C1 segment of cervical spinal cord (tissue), 14 donors: ENCODE measurements around the gene ALPL.
A peak's percentile ranks its signal among the peaks of the same experiment; 100 is the strongest.

Source experiments
- DNase-seq, 14 donors: peaks; one replicate each; lab custom pipeline; 2025; lab: John Stamatoyannopoulos, UW

ALPL gene

DNA sequence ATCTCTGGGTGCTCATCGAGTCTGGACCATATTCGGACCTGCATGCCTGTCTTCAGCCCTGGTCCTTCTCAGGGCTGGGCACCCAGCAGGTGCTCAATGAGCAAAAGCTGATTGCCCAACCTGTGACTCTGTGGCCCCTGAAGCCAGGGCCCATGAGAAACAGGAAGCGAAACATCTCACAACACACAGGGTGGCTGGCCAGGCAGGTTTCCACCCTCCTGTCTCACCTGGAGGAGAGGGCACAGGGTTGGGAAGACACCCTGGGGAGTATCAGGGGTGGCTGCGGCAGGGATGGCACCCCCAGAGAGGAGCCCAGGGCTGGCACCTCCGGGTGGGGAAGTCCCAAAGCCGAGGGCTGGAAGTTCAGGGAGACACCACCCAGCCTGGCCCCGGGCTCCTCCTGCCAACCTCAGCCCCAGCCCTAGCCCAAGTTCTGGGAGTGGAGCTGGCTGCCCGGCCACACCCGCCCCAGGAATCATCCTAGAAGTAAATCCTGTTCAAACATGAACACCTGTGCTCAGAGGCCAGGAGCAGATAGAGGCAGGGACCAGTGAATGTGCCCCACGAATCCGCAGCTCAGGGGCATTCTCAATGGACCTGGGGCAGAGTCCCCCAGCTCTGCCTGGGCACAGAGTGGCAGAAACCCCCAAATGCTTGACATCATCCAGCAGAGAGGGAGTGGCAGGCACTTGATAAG is 105.3 kb downstream of the ALPL start:
- DNase-seq: no peak

DNA sequence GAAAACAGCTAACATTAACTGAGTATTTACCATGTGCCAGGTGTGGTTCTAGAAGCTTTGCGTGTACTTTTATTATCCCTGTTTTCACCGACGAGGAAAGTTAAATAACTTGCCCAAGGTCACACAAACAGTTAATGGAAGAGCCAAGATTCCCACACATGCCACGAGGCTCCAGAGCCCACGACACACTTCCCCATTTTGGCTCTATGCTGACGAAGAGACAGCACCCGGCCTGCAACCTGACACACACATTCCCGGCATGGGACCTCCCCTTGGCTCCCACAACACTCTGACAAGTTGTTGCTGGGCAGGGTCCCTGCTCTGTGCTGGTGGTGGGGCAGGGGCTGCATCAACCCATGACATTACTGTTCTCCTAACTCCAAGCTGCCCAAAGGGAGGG is 107.1 kb downstream of the ALPL start:
- no peak for DNase-seq

DNA sequence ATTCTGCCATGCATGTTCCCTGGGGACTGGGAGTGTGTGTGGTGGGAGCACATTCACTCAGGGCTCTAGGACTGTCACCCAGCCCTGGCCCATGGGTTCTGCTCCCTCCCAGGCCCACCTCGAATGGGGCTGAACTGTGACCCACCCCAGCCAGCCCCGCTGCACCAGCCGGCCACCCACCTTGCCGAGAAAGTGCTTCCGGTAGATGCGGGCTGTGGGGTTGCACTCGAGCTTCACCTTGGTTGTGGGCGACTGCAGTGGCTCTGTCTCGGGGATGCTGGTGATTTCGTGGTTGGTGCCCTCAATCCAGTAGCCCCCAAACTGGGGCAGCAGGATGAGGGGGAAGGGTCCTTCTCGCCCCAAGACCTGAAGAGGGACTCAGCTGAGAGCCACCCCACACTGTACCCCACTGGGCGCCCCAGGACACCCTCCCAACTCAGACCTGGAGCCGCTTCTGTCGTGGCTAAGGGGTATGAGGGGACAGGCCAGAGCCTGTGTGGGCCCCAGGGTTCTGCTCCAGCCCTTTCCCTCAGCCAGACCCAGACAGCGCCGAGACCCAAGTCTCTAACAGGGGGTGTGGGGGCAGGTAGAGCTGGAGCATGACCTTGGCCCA is 108.0 kb downstream of the ALPL start:
- DNase-seq: no peak

DNA sequence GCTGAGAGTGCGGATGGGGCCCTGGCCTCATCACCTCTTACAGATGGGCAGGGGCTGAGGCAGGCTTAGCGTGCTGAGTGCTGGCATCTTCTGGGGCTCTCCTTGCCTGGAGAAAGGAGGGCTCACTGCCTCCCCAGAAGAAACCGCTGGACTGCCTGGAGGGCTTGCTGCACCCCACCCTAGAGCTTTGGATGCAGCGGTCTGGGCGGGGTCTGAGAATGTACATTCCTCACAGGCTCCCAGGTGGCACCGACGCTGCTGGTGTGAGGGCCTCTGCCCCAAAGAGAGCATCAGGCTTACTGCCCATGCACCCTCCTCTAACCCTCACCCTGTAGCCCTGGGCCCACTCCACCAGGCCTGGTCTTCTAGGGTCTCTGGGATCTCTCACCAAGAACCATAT is 108.8 kb downstream of the ALPL start:
- no peak for DNase-seq

DNA sequence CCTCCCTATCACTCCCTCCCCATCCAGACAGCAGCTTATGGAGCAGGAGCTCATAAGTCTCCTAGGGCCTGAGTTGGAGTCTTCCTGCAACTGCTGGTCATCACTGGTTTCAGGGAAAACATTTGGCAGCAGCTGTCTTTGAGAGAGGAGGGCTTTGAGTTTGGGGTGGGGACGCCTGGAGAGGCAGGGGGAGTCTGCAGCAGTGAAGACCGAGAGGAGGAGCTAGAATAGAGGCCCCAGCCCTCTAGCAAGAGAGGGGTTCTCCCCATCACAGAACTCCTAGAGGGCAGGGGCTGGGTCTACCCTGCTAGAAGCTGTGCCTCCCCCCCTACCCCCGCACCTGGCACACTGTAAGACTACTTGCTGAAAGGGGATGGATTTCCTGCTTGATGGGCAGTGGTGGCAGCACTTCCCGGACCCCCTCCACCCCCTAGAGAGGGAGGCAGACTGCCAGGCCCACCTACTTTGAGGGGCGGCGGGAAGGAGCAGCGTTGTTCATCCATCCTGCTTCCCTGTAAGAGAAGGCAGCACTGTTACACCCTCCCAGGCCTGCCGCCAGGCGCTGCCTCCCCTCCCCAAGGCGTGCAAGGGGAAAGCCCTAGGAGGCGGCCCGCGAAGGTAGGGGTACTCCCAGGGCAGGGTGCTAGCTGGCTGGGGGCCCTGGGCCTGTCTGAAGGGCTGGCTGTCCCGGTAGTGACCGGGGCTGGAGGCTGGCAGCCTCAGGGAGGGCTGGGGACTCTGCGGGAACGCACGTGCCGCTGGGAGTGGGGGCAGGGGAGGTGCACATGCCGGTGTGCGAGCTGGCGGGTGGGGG is 109.5 kb downstream of the ALPL start:
- peak in 1 of 14 donors; percentile 70 for DNase-seq

DNA sequence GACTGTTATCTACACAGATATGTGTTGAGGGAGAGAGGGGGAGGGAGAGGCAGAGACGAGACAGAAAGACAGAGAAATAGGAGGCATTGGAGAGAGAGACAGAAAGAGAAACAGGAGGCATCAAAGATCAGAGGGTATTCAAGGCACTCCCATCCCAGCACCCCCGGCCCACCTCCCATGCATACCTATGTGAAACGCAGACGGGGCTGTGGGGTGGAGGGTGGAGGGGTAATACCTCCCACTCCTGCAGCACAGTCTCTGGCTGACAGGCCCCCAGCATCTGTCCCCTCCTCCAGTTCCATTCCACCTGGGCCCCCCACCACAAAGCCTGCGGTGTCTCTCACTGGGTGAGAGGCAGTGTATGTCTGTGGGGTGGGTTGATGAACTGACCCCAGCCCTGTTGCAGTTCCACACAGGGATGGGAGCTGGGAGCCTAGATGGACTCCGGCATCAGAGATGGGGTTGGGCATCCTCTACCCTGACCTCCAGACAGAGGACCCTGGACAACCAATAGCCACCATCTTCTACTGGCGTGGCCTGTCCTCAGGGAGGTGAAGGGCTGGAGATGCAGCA is 110.2 kb downstream of the ALPL start:
- no peak for DNase-seq

DNA sequence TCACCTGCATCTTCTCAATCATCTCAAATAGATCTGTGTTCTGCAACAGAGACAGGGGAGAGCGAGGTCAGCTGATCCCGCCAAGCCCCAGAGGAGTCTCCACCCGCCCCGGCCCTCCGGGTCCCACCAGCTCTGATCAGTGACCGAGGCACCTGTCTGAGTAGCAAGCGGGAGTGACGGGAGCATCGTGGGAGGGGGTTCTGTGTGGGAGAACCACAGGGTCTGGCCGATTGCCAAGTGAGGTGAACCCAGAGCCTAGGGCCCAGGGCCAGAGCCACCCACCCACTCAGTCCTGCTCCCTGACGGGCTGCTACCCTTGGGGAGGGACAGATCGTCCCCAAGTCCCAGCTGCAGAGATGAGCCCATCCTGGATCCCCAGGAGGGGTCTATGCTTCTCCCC is 110.8 kb downstream of the ALPL start:
- DNase-seq: no peak

DNA sequence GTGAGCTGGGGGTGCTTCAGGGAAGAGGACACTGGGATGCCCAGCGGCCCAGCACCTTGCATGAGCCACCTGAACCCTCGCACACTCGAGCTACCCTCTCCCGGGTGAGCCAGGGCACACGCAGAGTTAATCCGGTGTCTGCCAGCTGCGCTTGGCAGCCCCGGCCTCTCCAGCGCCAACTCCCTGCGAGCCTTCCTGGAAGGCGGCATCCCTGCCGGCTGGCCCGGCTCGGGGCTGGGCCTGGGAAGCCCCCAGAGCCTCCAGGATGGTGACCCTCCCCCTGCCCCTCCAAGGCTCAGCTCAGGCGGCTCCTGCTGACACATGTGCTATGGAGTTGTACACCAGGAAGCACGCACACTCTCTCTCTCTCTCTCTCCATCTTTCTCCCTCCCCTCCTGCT is 111.3 kb downstream of the ALPL start:
- peak in 8 of 14 donors; percentile 8 to 67 (median 13) for DNase-seq

DNA sequence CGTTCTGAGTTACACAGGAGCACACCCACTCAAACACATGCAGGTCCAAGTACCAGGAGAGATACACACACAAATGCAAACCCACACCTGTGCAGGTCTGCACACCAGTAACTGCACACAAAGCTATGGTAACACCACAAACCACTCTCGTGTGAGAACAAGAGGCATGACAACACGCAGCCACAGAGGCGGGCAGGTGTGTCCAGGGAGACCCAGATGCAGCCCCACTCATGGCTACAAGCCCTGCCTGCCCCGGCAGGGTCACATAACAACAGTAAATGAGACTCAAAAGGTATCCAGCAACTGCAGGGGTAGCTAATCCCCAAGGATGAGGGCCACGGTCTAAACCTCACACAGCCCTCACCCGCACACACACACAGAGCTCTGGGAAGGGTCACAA is 111.8 kb downstream of the ALPL start:
- DNase-seq: no peak

DNA sequence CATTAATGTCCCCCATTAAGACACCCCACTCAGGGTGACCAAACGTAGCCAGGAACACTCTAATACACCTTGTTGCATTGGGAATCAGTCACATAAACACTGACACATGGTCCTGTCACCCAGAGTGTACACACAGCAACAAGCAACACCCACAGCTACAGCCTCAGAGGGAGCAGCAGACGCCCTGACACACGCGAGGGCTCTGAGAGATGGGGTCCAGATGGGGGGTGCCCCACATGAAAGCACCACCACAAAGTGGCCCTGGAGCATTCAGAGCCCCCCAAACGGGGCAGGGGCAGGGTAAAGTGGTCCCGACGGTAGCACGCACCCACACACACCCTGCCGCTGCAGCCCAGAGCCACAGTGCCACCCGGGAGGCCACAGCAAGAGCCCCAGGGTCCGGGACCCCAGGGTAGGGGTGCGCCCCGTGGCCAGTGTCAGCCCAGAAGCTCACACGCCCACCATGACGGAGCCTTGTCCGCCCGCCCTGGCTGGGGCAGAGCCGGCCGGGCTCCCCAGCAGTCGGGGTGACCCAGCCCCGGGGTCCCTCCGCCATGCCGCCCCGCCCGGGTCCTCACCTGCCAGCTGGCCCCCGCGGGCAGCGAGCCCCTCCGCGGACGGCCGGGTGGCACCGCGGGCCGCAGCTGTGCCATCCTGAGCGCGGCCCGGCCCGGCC is 112.7 kb downstream of the ALPL start:
- DNase-seq: no peak

DNA sequence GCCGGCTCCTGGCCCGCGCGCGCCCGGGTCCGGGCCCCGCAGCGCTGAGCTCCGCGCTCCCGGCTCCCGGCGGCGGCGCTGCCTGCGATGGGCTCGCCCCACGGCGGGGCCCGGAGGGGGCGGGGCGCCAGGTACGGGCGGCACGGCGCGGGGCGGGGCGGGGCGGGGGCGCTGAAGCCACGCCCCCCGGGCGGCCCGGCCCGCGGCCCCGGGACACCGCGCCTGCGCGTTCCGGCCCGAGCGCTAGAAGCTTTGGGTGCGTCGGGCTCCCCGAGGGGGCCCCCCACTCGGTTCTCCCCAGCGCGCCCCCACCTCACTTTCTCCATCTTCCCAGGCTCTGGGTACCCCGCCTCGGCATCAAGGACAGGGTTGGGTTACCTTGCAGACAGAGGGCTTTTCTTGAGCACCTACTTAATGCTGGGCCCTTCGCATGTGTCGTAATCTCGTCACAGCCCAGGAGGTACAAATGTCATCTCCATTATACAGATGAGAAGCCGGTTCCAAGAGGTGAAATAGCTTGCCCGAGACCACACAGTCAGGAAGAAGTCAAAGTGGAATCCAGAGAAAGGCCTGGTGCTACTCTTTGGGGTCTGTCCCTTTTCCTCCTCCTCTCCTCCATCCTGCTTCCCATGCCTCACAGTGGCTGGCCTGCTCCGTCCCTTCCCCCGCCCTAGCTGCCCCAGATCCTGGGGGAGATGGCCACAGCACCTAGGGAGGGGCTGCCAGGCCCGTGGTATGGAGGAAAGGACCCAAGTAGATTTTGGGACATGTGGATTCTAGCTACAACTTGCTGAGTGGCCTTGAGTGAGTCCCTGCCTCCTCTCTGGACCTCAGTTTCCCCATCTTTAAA is 113.5 kb downstream of the ALPL start:
- DNase-seq: no peak

DNA sequence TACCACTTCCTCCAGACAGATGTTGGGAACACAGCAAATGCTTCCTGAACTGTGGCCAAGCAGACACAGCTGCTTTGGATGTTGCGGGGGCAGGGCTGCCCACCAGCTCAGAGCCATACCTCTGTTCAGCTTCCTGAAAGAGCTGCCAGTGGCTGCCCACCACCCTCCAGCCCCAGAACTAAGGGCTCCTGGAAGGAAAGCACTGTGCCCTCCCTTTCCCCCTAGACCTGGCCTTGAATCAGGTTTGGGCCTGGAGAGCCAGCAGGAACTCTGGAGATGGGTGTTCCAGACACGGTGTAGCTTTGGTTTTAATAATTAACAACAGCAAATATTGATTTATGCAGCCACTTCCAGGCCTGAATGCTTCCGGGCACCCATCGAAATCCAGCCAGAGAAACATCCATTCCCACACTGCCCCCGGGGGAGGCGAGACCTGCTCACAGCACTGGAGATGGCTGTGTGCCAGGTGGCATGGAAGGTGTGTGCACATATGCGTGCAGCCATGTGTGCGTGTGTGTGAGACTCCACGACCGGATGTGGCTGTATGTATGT is 114.3 kb downstream of the ALPL start:
- DNase-seq: no peak

DNA sequence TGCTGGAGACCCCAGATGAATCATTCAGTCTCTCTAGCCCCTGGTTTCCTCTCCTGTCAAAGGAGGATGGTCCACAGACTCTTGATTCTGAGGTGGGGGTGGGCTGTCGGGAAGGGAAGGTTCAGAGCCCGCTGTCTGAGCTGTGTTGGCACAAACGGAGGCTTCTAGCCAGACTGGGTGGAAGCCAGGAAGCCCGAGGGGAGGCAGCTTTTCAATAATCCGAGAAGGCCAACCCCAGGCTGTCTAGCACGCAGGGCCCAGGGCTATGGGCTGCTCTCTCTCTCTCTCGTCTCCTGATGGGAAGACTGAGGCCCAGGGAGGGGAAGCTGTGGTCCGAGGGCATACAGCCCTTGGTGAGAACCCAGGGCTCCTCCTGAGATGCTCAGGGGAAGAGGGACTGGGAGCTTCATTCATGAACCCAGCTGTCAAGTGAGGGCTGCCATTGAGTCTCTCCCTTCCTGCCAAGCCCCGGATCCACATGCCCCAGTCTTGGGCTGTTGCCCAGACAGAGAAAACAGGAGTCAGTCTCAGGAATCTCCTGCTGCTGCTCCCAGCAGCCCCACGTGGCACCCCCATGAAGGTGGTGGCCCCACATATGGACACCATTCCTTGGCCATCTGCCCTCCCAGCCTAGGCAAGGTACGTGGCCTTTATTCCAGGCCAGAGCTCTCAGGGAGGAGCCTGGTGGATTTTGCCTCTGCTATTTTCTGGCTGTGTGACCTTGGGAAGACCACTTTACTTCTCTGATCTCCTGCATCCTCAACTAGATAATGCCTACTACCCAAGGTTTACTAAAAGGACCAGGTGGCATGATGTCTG is 115.6 kb downstream of the ALPL start:
- DNase-seq: peak in 12 of 14 donors; percentile 11 to 75 (median 46)

DNA sequence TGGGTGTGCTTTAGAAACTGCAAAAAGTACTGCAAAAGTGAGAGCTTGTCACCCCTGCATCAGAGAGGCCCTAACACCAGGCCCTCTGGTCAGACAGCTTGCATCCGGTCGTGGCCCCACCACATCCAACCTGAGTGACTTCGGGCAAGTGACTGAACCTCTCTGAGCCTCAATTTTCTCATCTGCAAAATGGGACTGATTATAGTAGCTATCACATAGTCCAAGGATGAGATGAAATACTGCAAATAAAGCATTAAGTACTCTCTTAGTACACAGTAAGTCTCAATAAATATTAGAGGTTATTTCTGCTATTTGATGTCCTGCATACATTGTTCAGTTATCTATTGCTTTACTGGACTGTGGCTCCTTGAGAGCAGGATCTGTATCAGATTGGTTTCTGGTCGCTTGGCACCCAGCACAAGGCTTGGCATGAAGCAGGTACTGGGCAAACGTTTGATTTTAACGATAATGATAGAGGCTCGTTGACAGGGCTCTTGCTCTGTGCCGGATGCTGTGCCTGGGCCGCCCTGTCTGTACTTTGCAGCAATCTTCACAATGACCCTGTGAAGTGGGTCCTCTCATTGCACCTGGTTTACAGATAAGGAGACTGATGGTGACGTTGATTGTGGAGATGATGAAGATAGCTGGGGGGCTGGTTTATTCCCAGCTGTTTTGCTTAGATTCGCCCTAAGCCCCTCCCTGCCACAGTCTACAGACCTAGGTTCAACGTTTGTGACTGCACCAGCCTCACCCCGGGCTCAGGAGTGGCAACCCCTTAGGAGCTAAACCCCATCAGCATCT is 116.4 kb downstream of the ALPL start:
- DNase-seq: no peak

DNA sequence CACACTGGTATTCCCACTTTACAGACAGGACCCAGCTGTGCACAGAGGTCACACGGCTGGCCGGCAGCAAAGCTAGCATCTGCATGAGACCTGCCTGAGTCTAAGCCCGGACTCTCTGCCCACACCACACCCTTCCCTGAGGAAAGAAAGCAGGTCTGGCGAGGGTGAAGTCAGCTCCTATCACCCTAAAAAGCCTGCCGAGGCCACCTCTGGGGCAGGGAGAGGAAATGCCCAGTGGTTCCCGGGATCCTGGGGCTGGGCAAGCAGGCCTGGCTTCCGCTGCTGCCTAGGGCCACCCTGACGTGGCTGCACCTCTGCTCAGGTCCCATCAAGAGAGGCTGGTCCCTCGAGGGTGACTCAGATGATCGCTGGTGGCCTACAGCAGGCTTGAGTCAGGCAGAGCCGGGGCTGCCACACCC is 117.7 kb downstream of the ALPL start:
- no peak for DNase-seq
